Measurements from ENCODE around the gene ZMPSTE24.

The ZMPSTE24 gene

GRCh38 chr1:40313329-40313957, 55.4 kb downstream of the ZMPSTE24 start:
- ATAC-seq = no peak

GRCh38 chr1:40313958-40314720, 56.1 kb downstream of the ZMPSTE24 start:
- TF ChIP-seq BACH2 (CRISPR knock-in tag; IDR thresholded peaks at IDR 0.05; ENCODE audit: borderline replicate concordance) (no peak), PATZ1 (CRISPR knock-in tag; IDR thresholded peaks at IDR 0.05; ENCODE audit: borderline replicate concordance) (no peak), RARB (CRISPR knock-in tag; IDR thresholded peaks at IDR 0.05) (no peak), TCF4 (CRISPR knock-in tag; IDR thresholded peaks at IDR 0.05; ENCODE audit: borderline replicate concordance) (no peak), TSHZ2 (CRISPR knock-in tag; IDR thresholded peaks at IDR 0.05) (no peak), ZNF8 (CRISPR knock-in tag; IDR thresholded peaks at IDR 0.05) (no peak), ISL1 (CRISPR knock-in tag; IDR thresholded peaks at IDR 0.05) (no peak), TOX (CRISPR knock-in tag; IDR thresholded peaks at IDR 0.05; ENCODE audit: borderline replicate concordance) (no peak), OSR1 (CRISPR knock-in tag; IDR thresholded peaks at IDR 0.05) (no peak), ZNF565 (CRISPR knock-in tag; conservative IDR thresholded peaks at IDR 0.05; ENCODE audit: low read depth) (no peak), ARNTL (CRISPR knock-in tag; IDR thresholded peaks at IDR 0.05; ENCODE audit: borderline replicate concordance, low read depth) (no peak), ZFP3 (CRISPR knock-in tag; IDR thresholded peaks at IDR 0.05) (no peak), ZC3H10 (CRISPR knock-in tag; IDR thresholded peaks at IDR 0.05) (no peak)
- no peak for ATAC-seq

More at GRCh38 chr1:40313329-40313957, 55.4 kb downstream of the ZMPSTE24 start:
- TF ChIP-seq ESRRG (CRISPR knock-in tag; IDR thresholded peaks at IDR 0.05) (no peak), BACH2 (CRISPR knock-in tag; IDR thresholded peaks at IDR 0.05; ENCODE audit: borderline replicate concordance) (no peak), ISL1 (CRISPR knock-in tag; IDR thresholded peaks at IDR 0.05) (no peak), TOX (CRISPR knock-in tag; IDR thresholded peaks at IDR 0.05; ENCODE audit: borderline replicate concordance) (no peak), CREB5 (CRISPR knock-in tag; IDR thresholded peaks at IDR 0.05; ENCODE audit: low read depth) (no peak), ZNF70 (CRISPR knock-in tag; IDR thresholded peaks at IDR 0.05) (no peak), CSDC2 (CRISPR knock-in tag; IDR thresholded peaks at IDR 0.05) (no peak), ZFP30 (CRISPR knock-in tag; IDR thresholded peaks at IDR 0.05) (no peak), PATZ1 (CRISPR knock-in tag; IDR thresholded peaks at IDR 0.05; ENCODE audit: borderline replicate concordance) (no peak), PPARA (CRISPR knock-in tag; IDR thresholded peaks at IDR 0.05; ENCODE audit: borderline replicate concordance) (no peak), CSRNP3 (CRISPR knock-in tag; IDR thresholded peaks at IDR 0.05) (no peak), SNAI2 (CRISPR knock-in tag; IDR thresholded peaks at IDR 0.05) (no peak)
